ENCODE measurements around the gene ENAM.
"Not testable (repeated sequence)": the region's sequence is repeated elsewhere in the genome, so short reads cannot be mapped to it uniquely, and the experiment has no call there.

The ENAM gene

DNA sequence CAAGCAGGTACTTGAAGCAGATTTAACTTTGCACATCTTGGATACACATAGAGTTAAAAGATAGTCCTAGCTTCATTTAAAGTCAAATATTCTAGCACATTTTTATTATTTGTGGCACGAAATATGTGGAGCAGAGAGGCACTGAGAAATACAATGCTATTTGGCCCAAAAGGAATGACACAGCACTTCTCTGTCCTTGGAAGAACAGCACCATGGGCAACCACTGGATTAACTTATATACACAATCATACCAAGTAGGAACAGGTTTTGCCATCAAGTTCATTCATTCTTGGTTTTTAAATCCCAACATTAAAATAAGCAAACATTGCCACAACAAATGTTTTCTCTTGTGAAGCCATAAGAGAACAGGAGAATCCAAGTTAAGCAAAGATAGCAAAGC lies 924 bp upstream of the ENAM start:
- no peak for DNase-seq

DNA sequence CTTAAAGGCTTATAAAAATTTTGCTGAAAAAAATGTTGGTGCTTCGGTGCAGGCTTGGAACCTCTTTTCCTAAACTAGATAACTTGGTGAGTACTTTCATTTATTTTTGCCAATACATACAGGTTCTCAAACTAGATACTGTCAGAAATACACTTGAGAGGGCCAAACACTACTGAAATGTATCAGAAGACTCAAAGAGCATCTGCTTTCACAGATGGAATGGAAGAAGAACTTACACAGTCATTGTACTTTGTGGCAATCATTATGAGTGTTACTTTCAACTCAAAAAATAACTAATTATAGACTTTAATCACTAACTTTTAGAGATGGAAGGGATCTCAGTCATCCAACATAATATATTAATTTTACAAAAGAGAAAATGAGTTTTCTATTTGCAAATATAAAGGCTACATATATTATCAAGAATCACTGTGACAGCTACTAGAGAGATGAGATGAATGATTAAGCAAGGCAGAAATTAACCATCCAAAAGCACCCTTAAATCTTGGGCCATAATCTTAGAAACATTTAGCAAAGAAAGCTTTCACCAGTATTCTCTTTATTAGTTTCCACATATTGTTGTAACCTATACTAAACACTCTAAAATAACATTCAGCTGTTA lies 1.0 kb downstream of the ENAM start:
- no peak for DNase-seq

DNA sequence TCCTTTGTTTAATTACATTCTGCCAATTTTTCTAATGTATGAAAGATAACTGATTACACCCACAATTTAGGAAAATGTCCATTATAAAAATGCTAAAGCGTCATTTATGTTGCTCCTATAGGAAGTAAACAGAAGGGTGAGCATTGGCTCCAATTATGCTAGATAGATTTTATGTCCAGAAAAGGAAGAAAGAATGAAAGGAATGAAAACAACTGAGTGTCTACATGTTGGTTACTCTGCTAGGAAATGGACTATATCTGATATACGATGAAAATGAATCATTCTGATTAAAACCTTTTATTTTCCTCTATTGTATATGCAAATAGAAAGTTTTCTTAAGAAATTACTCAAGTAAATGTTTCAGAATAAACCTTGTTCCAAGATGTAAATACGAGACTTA lies 1.6 kb downstream of the ENAM start:
- DNase-seq: no peak

DNA sequence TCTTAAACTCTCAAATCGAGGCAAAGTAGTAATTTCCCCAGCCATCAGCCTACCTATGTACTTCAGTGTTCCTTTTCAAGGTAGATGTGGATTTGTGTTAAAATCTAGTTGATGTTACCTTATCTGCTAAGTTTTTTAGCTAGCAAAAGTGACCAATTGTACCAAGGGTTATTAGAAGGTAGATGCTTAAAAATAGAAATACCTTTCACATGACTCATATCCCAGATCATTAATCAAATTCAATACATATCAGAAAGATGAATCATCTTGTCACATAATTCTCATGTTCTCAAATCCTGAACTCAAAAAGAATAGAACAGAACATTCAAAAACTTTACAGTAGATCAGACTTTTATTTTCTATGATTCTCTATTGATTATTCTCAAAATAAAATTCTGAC lies 3.5 kb downstream of the ENAM start:
- DNase-seq: no peak

DNA sequence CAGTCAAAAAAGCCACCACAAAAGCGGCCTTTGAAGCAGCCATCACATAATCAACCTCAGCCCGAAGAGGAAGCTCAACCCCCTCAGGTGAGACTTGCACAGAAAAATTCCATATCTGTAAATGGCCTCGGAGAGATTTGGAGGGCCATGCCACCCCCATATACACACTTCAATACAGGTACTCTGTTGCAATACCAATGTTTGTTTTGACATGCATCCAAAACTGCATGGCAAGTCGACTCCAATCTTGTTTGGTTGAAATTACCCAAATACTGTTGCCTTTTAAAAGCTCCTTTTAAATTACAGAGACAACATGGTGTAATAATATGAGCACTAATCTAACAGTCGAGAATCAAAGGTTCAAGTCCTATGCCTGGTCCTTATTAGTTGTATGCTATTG lies 5.9 kb downstream of the ENAM start:
- DNase-seq: no peak

DNA sequence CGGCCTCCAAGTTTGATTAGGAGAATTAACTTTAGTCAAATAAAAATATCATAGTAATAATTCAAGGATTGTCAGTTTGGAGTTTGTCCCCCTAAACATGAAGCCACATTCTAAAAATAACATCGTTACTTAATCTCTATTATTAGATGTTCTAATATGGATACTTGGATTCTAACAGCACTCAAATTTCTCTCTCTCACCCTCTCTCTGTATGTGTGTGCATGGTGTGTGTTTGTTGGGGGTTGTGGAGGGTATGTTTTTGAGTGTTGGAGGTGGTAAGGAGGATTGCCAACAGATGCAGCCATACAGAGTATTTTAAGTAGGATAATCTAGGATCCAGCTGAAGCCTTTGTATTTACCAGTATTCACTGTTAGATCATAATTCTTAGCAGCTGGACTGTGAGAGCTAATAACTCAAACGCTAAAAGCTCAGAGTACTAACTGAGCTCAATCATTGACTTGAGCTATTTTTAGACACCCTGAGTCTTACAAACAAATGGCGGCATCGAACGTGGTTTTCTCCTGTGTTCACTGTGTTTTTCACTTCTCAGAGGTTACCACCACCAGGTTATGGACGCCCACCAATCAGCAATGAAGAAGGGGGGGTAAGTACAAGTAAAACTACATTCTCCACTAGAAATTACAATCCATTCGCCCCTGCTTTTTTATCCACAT lies 8.8 kb downstream of the ENAM start:
- DNase-seq: no peak

DNA sequence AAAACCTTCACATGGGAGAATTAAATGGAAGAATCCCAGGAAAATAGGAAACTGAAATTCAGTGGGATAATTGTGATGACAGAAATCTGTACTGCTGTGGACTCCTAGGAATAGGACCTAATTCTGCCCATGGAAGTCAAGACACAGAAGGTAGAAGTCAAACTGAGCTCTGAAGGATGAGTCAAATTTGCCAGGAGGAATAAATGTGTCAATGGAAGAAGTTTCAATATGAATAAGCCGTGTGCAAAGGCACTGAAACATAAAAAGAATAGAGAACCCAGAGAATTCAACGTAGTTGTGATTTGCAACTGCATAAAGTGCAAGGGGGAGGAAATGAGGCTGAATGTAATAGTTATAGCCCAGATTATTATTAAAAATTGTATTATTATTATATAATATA lies 11.6 kb downstream of the ENAM start:
- DNase-seq: no peak

DNA sequence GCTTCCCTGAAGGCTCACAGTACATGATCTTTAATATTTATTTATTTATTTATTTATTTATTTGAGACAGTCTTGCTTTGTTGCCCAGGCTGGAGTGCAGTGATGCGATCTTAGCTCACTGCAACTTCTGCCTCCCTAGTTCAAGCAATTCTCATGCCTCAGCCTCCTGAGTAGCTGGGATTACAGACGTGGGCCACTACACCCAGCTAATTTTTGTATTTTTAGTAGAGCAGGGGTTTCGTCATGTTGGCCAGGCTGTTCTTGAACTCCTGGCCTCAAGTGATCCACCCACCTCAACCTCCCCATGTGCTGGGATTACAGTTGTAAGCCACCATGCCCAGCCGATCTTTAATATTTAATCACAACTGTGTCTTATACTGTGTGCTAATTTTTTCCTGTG lies 22.2 kb downstream of the ENAM start:
- DNase-seq: not testable (repeated sequence)

DNA sequence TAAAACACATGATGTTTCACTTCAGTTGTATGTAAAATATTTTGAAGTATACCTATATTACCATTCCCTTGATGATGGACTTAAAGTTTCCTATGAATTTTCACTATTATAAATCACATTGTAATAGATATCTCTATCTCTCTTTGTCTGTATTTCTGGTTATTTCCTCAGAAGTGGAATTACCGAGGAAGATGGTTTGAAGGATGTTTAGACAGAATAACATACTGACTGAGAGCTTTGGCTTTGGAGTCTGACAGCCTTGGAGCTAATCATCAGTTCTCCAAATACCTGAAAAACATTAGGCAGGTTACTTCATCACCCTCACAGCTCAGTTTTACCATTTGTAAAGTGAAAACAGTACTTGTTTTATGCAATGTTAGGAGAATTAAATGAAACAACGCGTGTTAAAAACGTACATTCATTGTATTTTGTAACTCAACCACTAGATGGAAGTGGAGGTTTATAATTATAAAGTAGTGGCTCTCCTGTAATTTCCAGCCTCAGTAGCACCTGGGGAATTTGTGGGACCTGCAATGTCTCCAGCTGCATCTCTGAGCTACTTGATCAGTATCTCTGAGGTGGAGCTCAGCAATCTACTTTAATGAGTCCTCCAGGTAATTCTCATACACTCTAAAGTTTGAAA lies 23.4 kb downstream of the ENAM start:
- DNase-seq: no peak

DNA sequence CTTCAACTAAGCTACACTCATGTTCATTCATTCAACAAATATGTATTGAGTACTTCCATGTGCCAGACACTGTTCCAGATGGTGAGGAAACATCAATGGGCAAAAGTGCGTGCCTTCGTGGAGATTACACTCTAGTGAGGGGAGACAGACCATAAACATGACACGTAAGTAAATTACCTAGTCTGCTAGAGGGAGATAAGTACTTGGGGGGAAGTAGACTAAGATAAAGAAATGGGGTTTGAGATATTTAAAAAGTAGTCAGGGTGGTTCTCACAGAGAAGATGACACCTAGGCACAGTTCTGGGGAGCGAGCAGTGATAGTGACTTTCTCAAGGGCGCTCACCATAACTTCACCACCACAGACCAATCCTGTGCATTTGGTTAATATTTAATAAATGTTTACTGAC lies 26.1 kb downstream of the ENAM start:
- DNase-seq: no peak

DNA sequence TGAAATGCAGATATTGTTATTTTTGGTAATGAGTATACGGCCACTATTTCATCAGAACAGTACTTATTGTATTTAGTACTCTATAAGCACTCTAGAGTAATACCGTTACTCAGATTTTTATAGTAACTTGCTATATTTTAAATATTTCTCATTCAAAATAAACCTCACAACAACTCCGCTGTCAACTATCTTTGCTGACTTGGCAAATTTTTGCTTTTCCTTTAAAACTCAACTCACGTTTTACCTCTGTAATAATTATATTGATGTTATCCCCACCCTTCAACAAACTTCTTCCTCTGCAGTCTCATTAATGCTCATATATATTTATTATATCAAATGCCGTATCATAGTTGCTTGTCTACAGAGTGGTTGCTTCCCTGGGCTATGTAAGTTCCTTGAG lies 28.8 kb downstream of the ENAM start:
- DNase-seq: no peak

DNA sequence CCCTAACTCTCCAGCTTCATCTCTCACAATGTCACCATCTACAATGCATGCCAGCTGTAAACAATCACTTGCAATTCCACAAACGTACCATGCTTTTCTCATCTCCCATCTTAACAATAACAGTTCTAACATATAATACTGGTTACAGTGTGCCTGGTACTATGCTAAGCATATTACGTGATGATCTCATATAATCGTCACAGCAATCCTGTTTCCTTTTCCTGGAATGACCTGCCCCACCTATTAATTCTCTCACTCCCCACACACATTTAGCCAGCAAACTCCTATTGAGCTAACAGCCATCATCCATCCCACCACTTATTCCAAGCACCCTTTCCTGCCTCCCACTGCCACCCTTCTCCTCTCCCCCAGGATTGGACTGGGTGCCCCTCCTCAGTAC lies 29.9 kb downstream of the ENAM start:
- DNase-seq: no peak

DNA sequence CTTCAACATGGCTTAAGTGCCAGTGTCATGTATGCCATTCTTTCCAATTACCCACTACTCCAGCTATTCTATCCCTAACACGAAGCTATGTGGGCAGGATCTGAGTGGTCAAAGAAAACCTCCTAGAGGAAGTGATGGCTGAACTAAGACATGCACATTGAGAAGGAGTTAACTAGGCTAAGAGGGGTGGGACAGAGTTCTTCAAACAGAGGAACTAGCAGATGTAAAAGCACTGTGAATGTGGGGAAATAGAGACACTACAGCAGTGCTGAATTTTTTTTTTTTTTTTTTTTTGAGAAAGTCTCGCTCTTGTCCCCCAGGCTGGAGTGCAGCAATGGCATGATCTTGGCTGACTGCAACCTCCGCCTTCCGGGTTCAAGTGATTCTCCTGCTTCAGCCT lies 31.6 kb downstream of the ENAM start:
- DNase-seq: no peak

DNA sequence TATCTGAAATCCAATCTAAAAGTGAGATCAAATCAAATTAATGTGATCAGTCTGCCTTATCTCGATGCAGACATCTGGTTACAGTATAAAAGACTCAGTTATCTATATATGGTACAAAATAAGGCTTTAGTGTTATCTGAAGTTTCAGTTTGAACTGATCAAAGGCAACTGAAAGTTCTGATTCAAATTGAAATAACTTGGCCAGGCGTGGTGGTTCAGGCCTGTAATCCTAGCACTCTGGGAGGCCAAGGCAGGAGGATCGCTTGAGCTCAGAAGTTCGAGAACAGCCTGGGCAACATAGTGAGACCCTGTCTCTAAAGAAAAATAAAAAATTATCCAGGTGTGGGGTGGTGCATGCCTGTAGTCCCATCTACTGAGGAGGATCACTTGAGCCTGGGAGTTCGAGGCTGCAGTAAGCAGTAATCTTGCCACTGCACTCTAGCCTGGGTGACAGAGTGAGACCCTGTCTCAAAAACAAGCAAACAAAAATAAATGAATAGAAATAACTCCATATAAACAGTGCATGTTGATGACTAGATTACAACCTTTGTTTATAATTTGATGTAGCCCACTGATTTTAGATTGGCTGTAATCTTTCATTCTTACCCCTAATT lies 32.9 kb downstream of the ENAM start:
- DNase-seq: not testable (repeated sequence)

DNA sequence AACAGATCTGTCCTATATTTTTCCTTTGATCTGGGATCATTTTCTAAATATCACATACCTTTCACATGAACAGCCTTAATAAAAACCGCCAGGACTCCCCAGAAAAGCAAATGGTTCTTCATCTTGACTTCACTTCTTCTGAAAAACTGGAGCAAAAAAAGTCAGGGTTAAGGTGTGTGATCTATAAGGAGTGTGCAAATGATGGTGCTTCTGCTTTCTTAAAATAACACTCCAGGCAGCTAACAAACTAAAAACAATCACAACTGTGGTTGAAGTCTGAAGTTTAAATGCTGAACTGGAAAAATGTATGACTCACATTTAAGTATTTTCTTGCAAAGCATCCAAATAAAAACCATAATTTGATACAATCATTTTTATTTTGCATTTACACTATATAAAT lies 37.8 kb downstream of the ENAM start, which contains the start of gene JCHAIN:
Gene JCHAIN, minus strand, starts transcription at position 140 of the 400 bp plus-strand sequence. Its CDS starts 18 bp downstream, at position 122.
- DNase-seq: no peak

DNA sequence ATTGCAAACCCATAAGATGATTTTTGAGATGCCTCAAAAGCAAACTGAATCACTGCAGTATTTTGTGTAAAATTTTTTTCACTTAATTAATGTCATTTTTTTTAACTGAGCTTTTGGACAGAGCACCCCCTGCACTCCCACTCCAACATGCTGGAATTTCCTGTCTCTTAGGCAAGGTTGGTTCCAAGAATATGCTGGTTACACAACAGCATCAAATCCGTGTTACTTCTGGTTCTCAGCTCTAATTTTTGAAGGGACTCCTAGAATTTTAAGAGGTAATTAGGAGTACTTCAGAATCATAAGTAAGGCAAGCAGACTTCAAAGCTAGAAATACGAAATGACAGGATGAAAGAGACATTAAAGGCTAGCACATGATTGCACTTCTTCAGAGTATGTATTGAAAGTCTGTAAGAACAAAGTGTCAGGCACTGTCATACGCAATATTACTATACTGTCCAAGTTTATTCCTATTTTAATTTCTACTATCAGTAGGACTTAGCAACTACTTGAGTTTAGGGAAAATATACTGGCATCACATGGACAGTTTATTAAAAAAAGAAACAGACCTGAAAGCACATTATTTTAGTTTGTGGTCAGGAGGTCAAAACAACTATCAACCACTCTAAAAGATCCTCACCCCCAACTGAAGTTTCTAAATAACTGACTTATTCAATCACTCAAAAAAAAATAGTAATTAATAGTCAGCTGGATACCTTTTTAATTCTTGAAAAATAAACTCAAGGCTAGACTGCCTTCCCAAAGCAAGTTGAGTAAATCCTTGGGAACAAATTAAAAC lies 39.4 kb downstream of the ENAM start:
- no peak for DNase-seq

DNA sequence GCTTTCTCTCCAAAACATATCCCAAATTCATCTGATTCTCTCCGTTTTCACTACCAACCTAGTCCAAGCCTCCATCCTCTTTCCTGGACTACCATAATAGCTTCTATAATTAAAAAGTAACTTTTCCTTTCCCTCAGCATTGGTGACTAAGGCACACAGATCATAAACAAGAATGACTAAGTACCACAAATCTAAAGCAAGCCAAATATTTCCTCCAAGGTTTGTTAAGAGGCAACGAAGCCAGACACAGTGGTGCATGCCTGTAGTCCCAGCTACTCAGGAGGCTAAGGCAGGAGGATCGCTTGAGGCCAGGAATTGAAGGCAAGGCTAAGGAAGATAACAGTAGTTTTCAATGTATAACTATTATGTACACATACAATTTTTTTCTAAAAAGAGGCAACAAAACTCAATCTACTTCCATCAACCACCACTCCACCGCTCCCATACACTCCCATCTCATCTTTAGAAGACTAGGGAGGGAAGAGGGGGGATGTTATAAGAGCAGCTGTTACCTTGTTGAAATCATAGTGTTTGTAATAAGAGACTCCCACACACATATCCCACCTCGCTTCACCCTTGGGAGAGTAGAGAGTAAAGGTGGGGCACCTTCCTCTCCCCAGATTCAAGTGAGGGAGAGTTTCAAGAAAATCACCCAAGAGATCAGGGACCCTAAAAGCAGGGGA lies 41.9 kb downstream of the ENAM start:
- DNase-seq: no peak

DNA sequence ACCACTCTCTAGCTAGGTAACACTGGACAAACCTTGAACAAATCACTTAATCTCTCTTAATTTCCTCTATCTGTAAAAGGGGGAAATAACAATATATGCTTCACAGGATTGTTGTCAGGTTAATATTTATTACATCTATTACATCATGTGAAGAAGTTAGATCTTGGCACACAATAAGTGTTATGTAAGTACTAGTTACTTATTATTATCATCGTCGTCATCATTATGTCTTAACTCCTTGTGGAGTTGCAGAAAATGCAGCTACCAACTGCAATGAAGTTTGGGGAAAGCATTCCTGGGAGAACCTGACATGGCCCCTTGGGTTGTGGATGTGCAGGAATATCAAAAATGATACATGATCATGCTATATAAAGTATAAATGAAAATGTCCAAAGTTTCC lies 42.5 kb downstream of the ENAM start:
- no peak for DNase-seq

DNA sequence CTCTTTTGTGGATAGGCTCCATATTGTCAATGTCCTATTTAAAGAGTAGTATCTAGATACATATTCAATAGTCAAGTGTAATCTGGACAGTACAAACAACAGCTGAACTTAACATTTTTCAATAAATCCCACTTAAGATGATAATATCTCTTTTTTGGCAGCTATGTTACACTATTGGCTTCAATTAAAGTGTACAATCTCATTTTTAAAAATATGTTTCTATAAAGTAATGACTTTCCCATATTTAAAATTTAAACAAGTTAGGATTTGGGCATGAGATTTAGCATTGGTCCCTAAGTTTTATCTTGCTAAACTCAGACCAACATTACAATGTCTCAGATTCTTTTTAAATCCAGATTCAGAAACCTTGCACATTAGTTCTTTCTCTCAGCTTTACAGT lies 45.6 kb downstream of the ENAM start:
- no peak for DNase-seq

DNA sequence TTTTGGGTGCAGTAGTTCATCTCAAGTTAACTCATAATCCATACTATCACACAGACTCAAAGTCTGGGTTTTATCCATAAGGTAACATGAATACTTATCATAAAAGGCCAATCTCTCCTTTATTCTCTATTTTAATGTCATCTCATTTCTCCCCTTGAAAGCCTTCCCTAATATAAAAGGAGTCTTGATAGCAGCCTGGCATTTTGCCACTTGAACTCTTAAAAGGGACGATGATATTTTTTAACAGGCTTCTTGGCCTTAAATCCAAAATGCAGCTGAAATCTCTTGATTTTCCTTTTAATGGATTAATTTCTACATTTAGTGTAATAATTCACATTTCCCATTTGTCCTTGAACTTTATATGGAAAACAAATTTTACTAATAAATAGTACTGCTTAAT lies 46.2 kb downstream of the ENAM start:
- no peak for DNase-seq

DNA sequence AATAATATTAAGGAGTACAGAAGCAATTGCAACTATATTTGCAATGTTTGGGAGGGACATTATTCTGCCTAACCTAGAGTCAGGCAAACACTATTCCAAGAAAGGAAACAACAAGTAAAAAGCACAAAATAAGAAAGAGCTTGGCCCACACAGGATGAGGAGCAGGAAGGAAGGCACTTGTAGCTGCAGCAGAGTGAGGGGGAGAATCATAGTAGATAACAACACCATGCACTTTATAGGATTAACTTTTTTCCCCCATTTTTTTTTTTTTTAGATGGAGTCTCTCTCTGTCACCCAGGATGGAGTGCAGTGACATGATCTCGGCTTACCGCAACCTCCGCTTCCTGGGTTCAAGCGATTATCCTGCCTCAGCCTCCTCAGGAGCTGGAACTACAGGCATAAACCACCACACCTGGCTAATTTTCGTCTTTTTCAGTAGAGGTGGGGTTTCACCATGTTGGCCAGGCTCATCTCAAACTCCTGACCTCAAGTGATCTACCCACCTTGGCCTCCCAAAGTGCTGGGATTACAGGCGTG lies 48.1 kb downstream of the ENAM start:
- no peak for DNase-seq

DNA sequence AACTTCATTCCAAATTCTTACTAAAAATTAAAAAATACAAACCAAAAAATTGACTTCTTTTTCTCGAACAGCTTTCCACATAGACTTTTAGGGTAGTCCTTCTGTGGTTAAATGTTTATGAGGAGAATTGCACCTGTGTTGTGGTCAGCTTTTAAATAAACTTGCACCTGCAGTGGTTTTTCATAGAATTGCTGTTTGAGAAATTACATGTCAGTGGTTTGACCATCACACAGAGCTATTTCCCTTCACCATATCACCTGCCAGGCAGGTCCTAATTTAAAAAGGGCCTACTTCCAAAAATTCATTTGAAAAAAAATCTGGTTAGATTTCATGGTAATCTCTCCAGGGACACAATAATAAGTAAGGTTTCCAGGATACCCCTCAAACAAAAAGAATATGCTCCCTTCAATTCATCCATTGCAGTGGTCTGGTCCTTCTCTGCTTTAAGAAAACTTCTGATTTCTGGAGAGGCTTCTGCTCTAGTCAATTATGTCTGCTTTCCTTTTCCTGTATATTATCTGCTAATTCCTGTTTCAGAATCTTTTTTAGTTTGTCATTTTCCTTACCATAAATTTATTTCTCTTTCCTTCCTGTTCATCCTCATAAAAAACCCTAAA lies 49.9 kb downstream of the ENAM start:
- DNase-seq: no peak
